ENCODE results near the gene PGPEP1. TPM values are rescaled to one million over a fixed set of nuclear protein-coding genes. Genes with fewer than 3 reads are reported as not detected.
A peak's percentile ranks its signal among the peaks of the same experiment; 100 is the strongest.

PGPEP1 gene
- total and polyA plus RNA-seq, 10 of the 15 experiments (the other 5 are each of a cell fraction or from before 2014, with no cell fraction given), result 13.8 to 39.4 (median 17.0) TPM

- TF ChIP-seq NFIC (IDR thresholded peaks at IDR 0.05; ENCODE audit: low read depth, low read length) (peak; percentile 69; the same call in 1 of the 2 replicates), ETV6 (conservative IDR thresholded peaks at IDR 0.05 in 1 of 2, IDR thresholded peaks at IDR 0.05 in 1 of 2; ENCODE audit: borderline replicate concordance in 1 of 2, low read depth in 1 of 2) (peak in 1 of 2 experiments; percentile 78; a peak in 2 of 4 replicates), SMAD1 (IDR thresholded peaks at IDR 0.05; ENCODE audit: low read depth, partially characterized antibody) (peak; percentile 55), ASH2L (IDR thresholded peaks at IDR 0.05; ENCODE audit: borderline replicate concordance, low read depth) (no peak), SP1 (IDR thresholded peaks at IDR 0.05; ENCODE audit: low read depth, low read length) (peak; percentile 72), NR2C1 (IDR thresholded peaks at IDR 0.05) (peak; percentile 39; the same call in 1 of the 2 replicates), CHD1 (IDR thresholded peaks at IDR 0.05; ENCODE audit: low read depth, low read length) (0 out of 2 replicates have a peak, but pooled peaks have one; percentile 59), FOS (IDR thresholded peaks at IDR 0.05; ENCODE audit: borderline replicate concordance, extremely low read depth, insufficient read length) (no peak), ZNF622 (IDR thresholded peaks at IDR 0.05) (no peak), ELK1 (IDR thresholded peaks at IDR 0.05; ENCODE audit: low read depth, low read length) (peak; percentile 37), ZBED1 (IDR thresholded peaks at IDR 0.05; ENCODE audit: borderline replicate concordance) (no peak; the same call in 1 of the 2 replicates), TBL1XR1 (IDR thresholded peaks at IDR 0.05; ENCODE audit: low read depth, low read length) (peak; percentile 39; the same call in 1 of the 2 replicates), MYC (IDR thresholded peaks at IDR 0.05; ENCODE audit: insufficient read depth, insufficient read length, insufficient replicate concordance, low read length, severe bottlenecking) (peak; percentile 35), TCF3 (IDR thresholded peaks at IDR 0.05; ENCODE audit: borderline replicate concordance, insufficient read depth, low read depth, low read length) (0 out of 2 replicates have a peak, but pooled peaks have one; percentile 57), EGR1 (IDR thresholded peaks at IDR 0.05; ENCODE audit: borderline replicate concordance in 1 of 2, low read depth in 2 of 2, low read length in 2 of 2) (peak in 1 of 2 experiments; percentile 100; a peak in 2 of 3 replicates), CBFB (IDR thresholded peaks at IDR 0.05; ENCODE audit: low read depth) (peak; percentile 80; the same call in 1 of the 2 replicates), MEF2B (IDR thresholded peaks at IDR 0.05; ENCODE audit: partially characterized antibody, poor library complexity, severe bottlenecking) (peak; percentile 79), IKZF1 (conservative IDR thresholded peaks at IDR 0.05) (peak; percentile 90)
- TF ChIP-seq, protein P1, sequence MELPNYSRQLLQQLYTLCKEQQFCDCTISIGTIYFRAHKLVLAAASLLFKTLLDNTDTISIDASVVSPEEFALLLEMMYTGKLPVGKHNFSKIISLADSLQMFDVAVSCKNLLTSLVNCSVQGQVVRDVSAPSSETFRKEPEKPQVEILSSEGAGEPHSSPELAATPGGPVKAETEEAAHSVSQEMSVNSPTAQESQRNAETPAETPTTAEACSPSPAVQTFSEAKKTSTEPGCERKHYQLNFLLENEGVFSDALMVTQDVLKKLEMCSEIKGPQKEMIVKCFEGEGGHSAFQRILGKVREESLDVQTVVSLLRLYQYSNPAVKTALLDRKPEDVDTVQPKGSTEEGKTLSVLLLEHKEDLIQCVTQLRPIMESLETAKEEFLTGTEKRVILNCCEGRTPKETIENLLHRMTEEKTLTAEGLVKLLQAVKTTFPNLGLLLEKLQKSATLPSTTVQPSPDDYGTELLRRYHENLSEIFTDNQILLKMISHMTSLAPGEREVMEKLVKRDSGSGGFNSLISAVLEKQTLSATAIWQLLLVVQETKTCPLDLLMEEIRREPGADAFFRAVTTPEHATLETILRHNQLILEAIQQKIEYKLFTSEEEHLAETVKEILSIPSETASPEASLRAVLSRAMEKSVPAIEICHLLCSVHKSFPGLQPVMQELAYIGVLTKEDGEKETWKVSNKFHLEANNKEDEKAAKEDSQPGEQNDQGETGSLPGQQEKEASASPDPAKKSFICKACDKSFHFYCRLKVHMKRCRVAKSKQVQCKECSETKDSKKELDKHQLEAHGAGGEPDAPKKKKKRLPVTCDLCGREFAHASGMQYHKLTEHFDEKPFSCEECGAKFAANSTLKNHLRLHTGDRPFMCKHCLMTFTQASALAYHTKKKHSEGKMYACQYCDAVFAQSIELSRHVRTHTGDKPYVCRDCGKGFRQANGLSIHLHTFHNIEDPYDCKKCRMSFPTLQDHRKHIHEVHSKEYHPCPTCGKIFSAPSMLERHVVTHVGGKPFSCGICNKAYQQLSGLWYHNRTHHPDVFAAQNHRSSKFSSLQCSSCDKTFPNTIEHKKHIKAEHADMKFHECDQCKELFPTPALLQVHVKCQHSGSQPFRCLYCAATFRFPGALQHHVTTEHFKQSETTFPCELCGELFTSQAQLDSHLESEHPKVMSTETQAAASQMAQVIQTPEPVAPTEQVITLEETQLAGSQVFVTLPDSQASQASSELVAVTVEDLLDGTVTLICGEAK (IDR thresholded peaks at IDR 0.05; ENCODE audit: borderline replicate concordance), result no peak; the same call in 1 of the 2 replicates
- TF ChIP-seq, protein P2, sequence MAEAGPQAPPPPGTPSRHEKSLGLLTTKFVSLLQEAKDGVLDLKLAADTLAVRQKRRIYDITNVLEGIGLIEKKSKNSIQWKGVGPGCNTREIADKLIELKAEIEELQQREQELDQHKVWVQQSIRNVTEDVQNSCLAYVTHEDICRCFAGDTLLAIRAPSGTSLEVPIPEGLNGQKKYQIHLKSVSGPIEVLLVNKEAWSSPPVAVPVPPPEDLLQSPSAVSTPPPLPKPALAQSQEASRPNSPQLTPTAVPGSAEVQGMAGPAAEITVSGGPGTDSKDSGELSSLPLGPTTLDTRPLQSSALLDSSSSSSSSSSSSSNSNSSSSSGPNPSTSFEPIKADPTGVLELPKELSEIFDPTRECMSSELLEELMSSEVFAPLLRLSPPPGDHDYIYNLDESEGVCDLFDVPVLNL (IDR thresholded peaks at IDR 0.05; ENCODE audit: low read depth, low read length), result 0 out of 2 replicates have a peak, but pooled peaks have one; percentile 24
Measured at GRCh38 chr19:18291590-18292461, 48.6 kb upstream of the PGPEP1 start (continued).
